ENCODE results near the gene MRPS30.
"Not testable (repeated sequence)": the region's sequence is repeated elsewhere in the genome, so short reads cannot be mapped to it uniquely, and the experiment has no call there.

MRPS30 gene

GRCh38 chr5:44808435-44809214 lies at the start of gene MRPS30:
TSS of gene MRPS30 (plus strand) at chr5:44808947. CDS start at chr5:44808963, 16 bp downstream.
- peak; percentile 92 for DNase-seq (ENCODE audit: low spot score)

- DNase-seq (ENCODE audit: low spot score): no peak
Measured at GRCh38 chr5:44769200-44769876, 39.4 kb upstream of the MRPS30 start.

GRCh38 chr5:44769877-44770209 lies 38.9 kb upstream of the MRPS30 start:
- no peak for DNase-seq (ENCODE audit: low spot score)

- no peak for DNase-seq (ENCODE audit: low spot score)
Measured at GRCh38 chr5:44770780-44771717, 37.7 kb upstream of the MRPS30 start.

- not testable (repeated sequence) for DNase-seq (ENCODE audit: low spot score)
Measured at GRCh38 chr5:44772397-44772796, 36.4 kb upstream of the MRPS30 start.

GRCh38 chr5:44774279-44774880 lies 34.4 kb upstream of the MRPS30 start:
- peak; percentile 35 for DNase-seq (ENCODE audit: low spot score)

- no peak for DNase-seq (ENCODE audit: low spot score)
Measured at GRCh38 chr5:44779167-44779566, 29.6 kb upstream of the MRPS30 start.

- DNase-seq (ENCODE audit: low spot score): no peak
Measured at GRCh38 chr5:44783634-44784315, 25.0 kb upstream of the MRPS30 start.

- no peak for DNase-seq (ENCODE audit: low spot score)
Measured at GRCh38 chr5:44787731-44788130, 21.0 kb upstream of the MRPS30 start.

- not testable (repeated sequence) for DNase-seq (ENCODE audit: low spot score)
Measured at GRCh38 chr5:44789372-44789995, 19.3 kb upstream of the MRPS30 start.

- not testable (repeated sequence) for DNase-seq (ENCODE audit: low spot score)
Measured at GRCh38 chr5:44792031-44792673, 16.6 kb upstream of the MRPS30 start.

- DNase-seq (ENCODE audit: low spot score): no peak
Measured at GRCh38 chr5:44794371-44794770, 14.4 kb upstream of the MRPS30 start.

GRCh38 chr5:44795496-44795895 lies 13.3 kb upstream of the MRPS30 start:
- DNase-seq (ENCODE audit: low spot score): no peak

- no peak for DNase-seq (ENCODE audit: low spot score)
Measured at GRCh38 chr5:44797841-44798240, 10.9 kb upstream of the MRPS30 start.

- DNase-seq (ENCODE audit: low spot score): no peak
Measured at GRCh38 chr5:44801992-44802391, 6.8 kb upstream of the MRPS30 start.

- DNase-seq (ENCODE audit: low spot score): no peak
Measured at GRCh38 chr5:44806608-44807007, 2.1 kb upstream of the MRPS30 start.

GRCh38 chr5:44807269-44807668 lies 1.5 kb upstream of the MRPS30 start:
- DNase-seq (ENCODE audit: low spot score): no peak

- DNase-seq (ENCODE audit: low spot score): peak; percentile 63
Measured at GRCh38 chr5:44809215-44809955, 638 bp downstream of the MRPS30 start.

- no peak for DNase-seq (ENCODE audit: low spot score)
Measured at GRCh38 chr5:44809956-44810420, 1.2 kb downstream of the MRPS30 start.

GRCh38 chr5:44814761-44815160 lies 6.0 kb downstream of the MRPS30 start:
- DNase-seq (ENCODE audit: low spot score): no peak

All from AG08396 (cell line).